GM21381 (cell line): ENCODE data around the gene NFATC4.
"Not testable (repeated sequence)": the region's sequence is repeated elsewhere in the genome, so short reads cannot be mapped to it uniquely, and the experiment has no call there.

Source experiments
- ATAC-seq: cut with Tn5 transposase; IDR thresholded peaks from one replicate; pipeline ENCODE4 v1.9.1; 2021; ENCODE audit warnings: mild to moderate bottlenecking, moderate library complexity; ENCODE audit not compliant: unreplicated experiment

The NFATC4 gene

GRCh38 chr14:24387579-24387978 lies 19.6 kb downstream of the NFATC4 start:
- not testable (repeated sequence) for ATAC-seq

GRCh38 chr14:24388474-24389179 lies 20.6 kb downstream of the NFATC4 start:
- ATAC-seq, result no peak

- ATAC-seq, result no peak
Observed at GRCh38 chr14:24389226-24389848, 21.4 kb downstream of the NFATC4 start.

- ATAC-seq, result no peak
Observed at GRCh38 chr14:24390701-24391468, 22.9 kb downstream of the NFATC4 start.

GRCh38 chr14:24392325-24393091 lies 24.5 kb downstream of the NFATC4 start:
- ATAC-seq, result no peak

GRCh38 chr14:24394275-24394674 lies 26.3 kb downstream of the NFATC4 start:
- no peak for ATAC-seq

GRCh38 chr14:24395609-24396582 lies 27.9 kb downstream of the NFATC4 start:
- no peak for ATAC-seq

- no peak for ATAC-seq
Observed at GRCh38 chr14:24397639-24398292, 29.8 kb downstream of the NFATC4 start.

- ATAC-seq, result no peak
Observed at GRCh38 chr14:24398293-24398652, 30.3 kb downstream of the NFATC4 start.

- no peak for ATAC-seq
Observed at GRCh38 chr14:24398653-24399446, 30.9 kb downstream of the NFATC4 start, which contains the start of gene NYNRIN. NYNRIN (plus strand) TSS chr14:24399003; CDS start chr14:24399247, 244 bp downstream.

GRCh38 chr14:24399447-24399822 lies 31.5 kb downstream of the NFATC4 start:
- no peak for ATAC-seq

GRCh38 chr14:24399999-24400718 lies 32.2 kb downstream of the NFATC4 start:
- no peak for ATAC-seq

- ATAC-seq, result no peak
Observed at GRCh38 chr14:24401810-24402702, 34.1 kb downstream of the NFATC4 start.

GRCh38 chr14:24403294-24403998 lies 35.5 kb downstream of the NFATC4 start:
- ATAC-seq, result no peak

- no peak for ATAC-seq
Observed at GRCh38 chr14:24404814-24405213, 36.8 kb downstream of the NFATC4 start.

GRCh38 chr14:24406416-24406815 lies 38.4 kb downstream of the NFATC4 start:
- no peak for ATAC-seq
